GM08714 (cell line): ENCODE results near the gene TESMIN.

Experiments
- H3K4me3 ChIP-seq: fragments of 200-500 bp; sonication (Bioruptor generic); 2 replicates; pipeline ENCODE4 v1.5.1; 2014; ENCODE audit warnings: mild to moderate bottlenecking, low read length, inconsistent platforms
- ZNF274 ChIP-seq: IDR thresholded peaks from 2 replicates; pipeline ENCODE4 v1.6.1; 2012; ENCODE audit warnings: mild to moderate bottlenecking, low read depth, low read length

The TESMIN gene

GRCh38 chr11:68686486-68686885 is 64.8 kb downstream of the TESMIN start:
- no peak overlapping the region for H3K4me3 ChIP-seq
- TF ChIP-seq ZNF274 = no peak

- H3K4me3 ChIP-seq = no peak overlapping the region
Measured at GRCh38 chr11:68685656-68686380, 65.5 kb downstream of the TESMIN start.

GRCh38 chr11:68684385-68685356 is 66.6 kb downstream of the TESMIN start, which contains the start of gene GAL:
Gene GAL (plus strand): TSS chr11:68684544. CDS start chr11:68684924, 380 bp downstream.
- no peak for TF ChIP-seq ZNF274
- no peak within 1 kb of the TSS for H3K4me3 ChIP-seq

More at GRCh38 chr11:68685656-68686380, 65.5 kb downstream of the TESMIN start:
- TF ChIP-seq ZNF274 = no peak

GRCh38 chr11:68683536-68684384 is 67.6 kb downstream of the TESMIN start:
- no peak overlapping the region for H3K4me3 ChIP-seq
- TF ChIP-seq ZNF274 = no peak

GRCh38 chr11:68683121-68683520 is 68.2 kb downstream of the TESMIN start:
- no peak for TF ChIP-seq ZNF274
- H3K4me3 ChIP-seq = no peak overlapping the region

- TF ChIP-seq ZNF274 = no peak
- no peak overlapping the region for H3K4me3 ChIP-seq
Measured at GRCh38 chr11:68682531-68682961, 68.8 kb downstream of the TESMIN start.

GRCh38 chr11:68680541-68681231 is 70.6 kb downstream of the TESMIN start:
- no peak overlapping the region for H3K4me3 ChIP-seq
- no peak for TF ChIP-seq ZNF274

- no peak overlapping the region for H3K4me3 ChIP-seq
- no peak for TF ChIP-seq ZNF274
Measured at GRCh38 chr11:68678031-68678441, 73.3 kb downstream of the TESMIN start.

- no peak overlapping the region for H3K4me3 ChIP-seq
- TF ChIP-seq ZNF274 = no peak
Measured at GRCh38 chr11:68677432-68677831, 73.9 kb downstream of the TESMIN start.

- H3K4me3 ChIP-seq = no peak overlapping the region
- no peak for TF ChIP-seq ZNF274
Measured at GRCh38 chr11:68674461-68674860, 76.9 kb downstream of the TESMIN start.

- no peak overlapping the region for H3K4me3 ChIP-seq
- no peak for TF ChIP-seq ZNF274
Measured at GRCh38 chr11:68673991-68674390, 77.3 kb downstream of the TESMIN start.

GRCh38 chr11:68673306-68673945 is 77.9 kb downstream of the TESMIN start:
- no peak overlapping the region for H3K4me3 ChIP-seq
- no peak for TF ChIP-seq ZNF274
